ENCODE results near the gene RAB3C.

- TF ChIP-seq SUZ12 (IDR thresholded peaks at IDR 0.05) (no peak), BHLHE40 (IDR thresholded peaks at IDR 0.05; ENCODE audit: borderline replicate concordance) (no peak), ZNF384 (IDR thresholded peaks at IDR 0.05) (no peak)
Measured at GRCh38 chr5:58724992-58725391, 142.1 kb downstream of the RAB3C start.

Measured in HEK293T (cell line).